PC-3 (cell line): ENCODE measurements around the gene SUMF2.

ENCODE experiments used
- EZH2 ChIP-seq: fragments of 300-600 bp; sonication (generic); IDR thresholded peaks from one replicate; pipeline ENCODE4 v1.6.1; 2017; ENCODE audit warnings: antibody characterized with exemption, mild to moderate bottlenecking, low read length; ENCODE audit not compliant: unreplicated experiment
- TF ChIP-seq, protein P1 (sequence below): fragments of 300-600 bp; sonication (generic); conservative IDR thresholded peaks from 2 replicates; pipeline ENCODE4 v1.5.1; 2017; ENCODE audit warnings: antibody characterized with exemption, low read depth, mild to moderate bottlenecking, low read length

DNA sequence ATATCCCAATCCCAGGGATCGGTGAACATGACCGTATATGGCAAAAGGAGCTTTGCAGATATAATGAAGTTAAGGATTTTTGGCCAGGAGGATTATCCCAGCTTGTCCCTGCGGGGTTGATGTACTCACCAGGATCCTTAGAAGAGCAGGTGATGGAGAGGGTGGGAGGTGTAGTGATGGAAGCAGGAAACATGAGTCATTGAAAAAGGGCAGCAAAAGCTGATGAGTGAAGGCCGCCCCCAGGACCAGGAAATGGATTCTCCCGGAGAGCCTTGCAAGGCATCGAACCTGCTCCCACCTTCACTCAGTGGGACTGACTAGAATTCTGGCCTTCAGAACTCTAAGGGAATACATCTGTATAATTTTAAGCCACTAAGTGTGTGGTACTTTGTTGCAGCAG lies 57.4 kb downstream of the SUMF2 start:
- TF ChIP-seq EZH2: no peak
- TF ChIP-seq, protein P1, sequence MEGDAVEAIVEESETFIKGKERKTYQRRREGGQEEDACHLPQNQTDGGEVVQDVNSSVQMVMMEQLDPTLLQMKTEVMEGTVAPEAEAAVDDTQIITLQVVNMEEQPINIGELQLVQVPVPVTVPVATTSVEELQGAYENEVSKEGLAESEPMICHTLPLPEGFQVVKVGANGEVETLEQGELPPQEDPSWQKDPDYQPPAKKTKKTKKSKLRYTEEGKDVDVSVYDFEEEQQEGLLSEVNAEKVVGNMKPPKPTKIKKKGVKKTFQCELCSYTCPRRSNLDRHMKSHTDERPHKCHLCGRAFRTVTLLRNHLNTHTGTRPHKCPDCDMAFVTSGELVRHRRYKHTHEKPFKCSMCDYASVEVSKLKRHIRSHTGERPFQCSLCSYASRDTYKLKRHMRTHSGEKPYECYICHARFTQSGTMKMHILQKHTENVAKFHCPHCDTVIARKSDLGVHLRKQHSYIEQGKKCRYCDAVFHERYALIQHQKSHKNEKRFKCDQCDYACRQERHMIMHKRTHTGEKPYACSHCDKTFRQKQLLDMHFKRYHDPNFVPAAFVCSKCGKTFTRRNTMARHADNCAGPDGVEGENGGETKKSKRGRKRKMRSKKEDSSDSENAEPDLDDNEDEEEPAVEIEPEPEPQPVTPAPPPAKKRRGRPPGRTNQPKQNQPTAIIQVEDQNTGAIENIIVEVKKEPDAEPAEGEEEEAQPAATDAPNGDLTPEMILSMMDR: no peak
